Measurements from ENCODE around the gene ATP5PO. TPM values are rescaled to one million over a fixed set of nuclear protein-coding genes. Genes with fewer than 3 reads are reported as not detected.

The ATP5PO gene
- polyA plus RNA-seq, 1 donor (not counting 4 experiments of a cell fraction or from before 2014, with no cell fraction given) = 359 TPM

GRCh38 chr21:33871171-33871570 is 44.4 kb downstream of the ATP5PO start:
- Histone ChIP-seq H3K36me3 (ENCODE audit: control insufficient read depth in 2 of 2, extremely low read depth in 1 of 2, insufficient read depth in 2 of 2, low read length in 2 of 2) (no peaks in the 10 kb centered on the region), H3K27me3 (ENCODE audit: control insufficient read depth, extremely low read depth, insufficient read depth, low read length) (no peaks in the 10 kb centered on the region), H3K27ac (ENCODE audit: control insufficient read depth, insufficient read depth, low read length) (no peak overlapping the region), H3K4me1 (ENCODE audit: control insufficient read depth, extremely low read depth, insufficient read depth, low read length) (no peaks in the 10 kb centered on the region), H2AFZ (ENCODE audit: control insufficient read depth, low read length) (no peak overlapping the region), H3K9ac (ENCODE audit: control insufficient read depth, extremely low read depth, insufficient read depth, low read length) (no peak overlapping the region), H3K9me1 (ENCODE audit: control insufficient read depth, extremely low read depth, insufficient read depth, low read length) (no peaks in the 10 kb centered on the region), H3K4me2 (ENCODE audit: control insufficient read depth, extremely low read depth, insufficient read depth, low read depth, low read length) (no peak overlapping the region), H4K20me1 (ENCODE audit: control insufficient read depth, extremely low read depth, insufficient read depth, low read length) (no peaks in the 10 kb centered on the region), H3K9me3 (ENCODE audit: control insufficient read depth, low read depth, low read length) (no peaks in the 10 kb centered on the region), H3K4me3 (ENCODE audit: control insufficient read depth in 2 of 3, extremely low read depth in 1 of 3, insufficient read depth in 2 of 3, low read depth in 1 of 3, low read length in 3 of 3) (no peak overlapping the region), H3K79me2 (ENCODE audit: control insufficient read depth, insufficient read depth, low read length) (no peaks in the 10 kb centered on the region)
- dilution Hi-C loops (cut with MboI; ENCODE audit: extremely low pct_ligation_motif_present, low sequenced_read_pairs) = no loop called here
- no peak for FAIRE-seq
- no peak for DNase-seq (ENCODE audit: low read depth, low spot score)
- TF ChIP-seq CTCF (optimal IDR thresholded peaks at IDR 0.05 in 1 of 3, IDR thresholded peaks at IDR 0.05 in 1 of 3, conservative IDR thresholded peaks at IDR 0.05 in 1 of 3; ENCODE audit: extremely low read depth in 1 of 3, insufficient read depth in 2 of 3, low read length in 3 of 3) = no peak
- TF ChIP-seq EZH2 (IDR thresholded peaks at IDR 0.05; ENCODE audit: low read length) = no peak

- Histone ChIP-seq H3K9ac (ENCODE audit: control insufficient read depth, extremely low read depth, insufficient read depth, low read length) (no peak overlapping the region), H3K79me2 (ENCODE audit: control insufficient read depth, insufficient read depth, low read length) (no peaks in the 10 kb centered on the region), H3K27ac (ENCODE audit: control insufficient read depth, insufficient read depth, low read length) (no peak overlapping the region), H3K9me3 (ENCODE audit: control insufficient read depth, low read depth, low read length) (no peaks in the 10 kb centered on the region), H3K27me3 (ENCODE audit: control insufficient read depth, extremely low read depth, insufficient read depth, low read length) (no peaks in the 10 kb centered on the region), H3K4me3 (ENCODE audit: control insufficient read depth in 2 of 3, extremely low read depth in 1 of 3, insufficient read depth in 2 of 3, low read depth in 1 of 3, low read length in 3 of 3) (no peak overlapping the region), H2AFZ (ENCODE audit: control insufficient read depth, low read length) (no peak overlapping the region), H3K4me2 (ENCODE audit: control insufficient read depth, extremely low read depth, insufficient read depth, low read depth, low read length) (no peak overlapping the region), H4K20me1 (ENCODE audit: control insufficient read depth, extremely low read depth, insufficient read depth, low read length) (no peaks in the 10 kb centered on the region), H3K9me1 (ENCODE audit: control insufficient read depth, extremely low read depth, insufficient read depth, low read length) (no peaks in the 10 kb centered on the region), H3K36me3 (ENCODE audit: control insufficient read depth in 2 of 2, extremely low read depth in 1 of 2, insufficient read depth in 2 of 2, low read length in 2 of 2) (no peaks in the 10 kb centered on the region), H3K4me1 (ENCODE audit: control insufficient read depth, extremely low read depth, insufficient read depth, low read length) (no peaks in the 10 kb centered on the region)
- FAIRE-seq = no peak
- TF ChIP-seq EZH2 (IDR thresholded peaks at IDR 0.05; ENCODE audit: low read length) (no peak), CTCF (optimal IDR thresholded peaks at IDR 0.05 in 1 of 3, IDR thresholded peaks at IDR 0.05 in 1 of 3, conservative IDR thresholded peaks at IDR 0.05 in 1 of 3; ENCODE audit: extremely low read depth in 1 of 3, insufficient read depth in 2 of 3, low read length in 3 of 3) (no peak)
- DNase-seq (ENCODE audit: low read depth, low spot score) = no peak
- dilution Hi-C loops (cut with MboI; ENCODE audit: extremely low pct_ligation_motif_present, low sequenced_read_pairs) = no loop called here
Measured at GRCh38 chr21:33870768-33871167, 44.8 kb downstream of the ATP5PO start.
